ENCODE data around the gene ALPG.

DNA sequence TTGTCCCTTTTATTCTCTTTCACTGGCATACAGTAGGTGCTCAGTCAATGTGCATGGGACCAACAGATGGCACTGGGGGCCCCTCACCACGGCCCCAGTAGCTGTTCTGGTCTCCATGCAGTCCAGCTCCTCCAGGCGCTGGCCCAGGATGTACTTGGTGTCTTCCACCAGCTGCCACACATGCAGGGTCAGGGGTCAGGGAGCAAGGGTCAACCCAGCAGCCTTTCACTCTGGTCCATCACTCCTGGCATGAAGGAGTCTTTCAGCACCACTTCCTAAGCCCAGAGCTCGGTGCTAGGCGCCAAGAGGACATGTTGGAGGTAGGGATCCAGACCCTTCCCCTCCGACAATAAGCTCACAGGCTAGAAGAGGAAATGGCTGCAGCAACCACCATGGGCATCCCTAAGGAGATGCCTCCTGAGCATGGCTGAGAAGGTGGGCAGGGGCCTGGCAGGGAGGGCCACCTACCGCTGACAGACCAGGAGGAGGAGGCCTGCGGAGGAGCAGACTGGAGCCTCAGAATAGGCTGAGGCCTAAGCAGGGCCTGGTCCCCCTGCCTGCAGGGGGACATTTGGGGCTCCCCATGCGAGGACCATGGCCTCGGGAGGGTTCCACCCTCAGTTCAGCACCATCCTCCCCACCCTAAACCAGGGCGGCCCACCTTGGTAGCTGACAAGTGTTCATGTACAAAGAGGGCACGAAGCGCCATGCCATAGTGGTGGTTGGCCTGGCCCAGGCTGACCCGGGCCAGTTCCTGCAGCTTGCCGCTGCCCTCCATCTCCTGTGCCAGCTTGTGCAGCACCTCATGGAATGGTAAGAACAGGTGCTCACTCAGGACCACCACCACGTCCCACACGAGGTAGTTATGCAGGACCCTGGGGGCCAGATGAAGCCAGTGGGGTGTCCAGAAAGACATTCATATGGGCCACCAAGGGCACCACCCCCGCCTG lies 10.2 kb downstream of the ALPG start:
- TF ChIP-seq HDGF (IDR thresholded peaks at IDR 0.05) (no peak), CTCF (IDR thresholded peaks at IDR 0.05 in 2 of 3, conservative IDR thresholded peaks at IDR 0.05 in 1 of 3; ENCODE audit: control insufficient read depth in 2 of 3, extremely low read depth in 1 of 3, insufficient read depth in 1 of 3, low read depth in 3 of 3, low read length in 3 of 3) (no peak), ELK1 (IDR thresholded peaks at IDR 0.05; ENCODE audit: low read depth, low read length) (no peak), POLR2A (IDR thresholded peaks at IDR 0.05; ENCODE audit: low read depth, low read length) (no peak), SREBF1 (IDR thresholded peaks at IDR 0.05; ENCODE audit: low read length) (no peak), POLR2AphosphoS5 (IDR thresholded peaks at IDR 0.05; ENCODE audit: low read length) (no peak), SUZ12 (IDR thresholded peaks at IDR 0.05; ENCODE audit: unreplicated experiment) (no peak), MTA3 (IDR thresholded peaks at IDR 0.05; ENCODE audit: borderline replicate concordance, low read length) (no peak), TCF12 (IDR thresholded peaks at IDR 0.05; ENCODE audit: low read depth, low read length) (no peak), EZH2 (IDR thresholded peaks at IDR 0.05; ENCODE audit: borderline replicate concordance, control insufficient read depth, low read depth, low read length) (no peak), CREM (IDR thresholded peaks at IDR 0.05; ENCODE audit: low read depth) (no peak)
- TF ChIP-seq, protein P1, sequence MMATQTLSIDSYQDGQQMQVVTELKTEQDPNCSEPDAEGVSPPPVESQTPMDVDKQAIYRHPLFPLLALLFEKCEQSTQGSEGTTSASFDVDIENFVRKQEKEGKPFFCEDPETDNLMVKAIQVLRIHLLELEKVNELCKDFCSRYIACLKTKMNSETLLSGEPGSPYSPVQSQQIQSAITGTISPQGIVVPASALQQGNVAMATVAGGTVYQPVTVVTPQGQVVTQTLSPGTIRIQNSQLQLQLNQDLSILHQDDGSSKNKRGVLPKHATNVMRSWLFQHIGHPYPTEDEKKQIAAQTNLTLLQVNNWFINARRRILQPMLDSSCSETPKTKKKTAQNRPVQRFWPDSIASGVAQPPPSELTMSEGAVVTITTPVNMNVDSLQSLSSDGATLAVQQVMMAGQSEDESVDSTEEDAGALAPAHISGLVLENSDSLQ (IDR thresholded peaks at IDR 0.05) = no peak
- TF ChIP-seq, protein P2, sequence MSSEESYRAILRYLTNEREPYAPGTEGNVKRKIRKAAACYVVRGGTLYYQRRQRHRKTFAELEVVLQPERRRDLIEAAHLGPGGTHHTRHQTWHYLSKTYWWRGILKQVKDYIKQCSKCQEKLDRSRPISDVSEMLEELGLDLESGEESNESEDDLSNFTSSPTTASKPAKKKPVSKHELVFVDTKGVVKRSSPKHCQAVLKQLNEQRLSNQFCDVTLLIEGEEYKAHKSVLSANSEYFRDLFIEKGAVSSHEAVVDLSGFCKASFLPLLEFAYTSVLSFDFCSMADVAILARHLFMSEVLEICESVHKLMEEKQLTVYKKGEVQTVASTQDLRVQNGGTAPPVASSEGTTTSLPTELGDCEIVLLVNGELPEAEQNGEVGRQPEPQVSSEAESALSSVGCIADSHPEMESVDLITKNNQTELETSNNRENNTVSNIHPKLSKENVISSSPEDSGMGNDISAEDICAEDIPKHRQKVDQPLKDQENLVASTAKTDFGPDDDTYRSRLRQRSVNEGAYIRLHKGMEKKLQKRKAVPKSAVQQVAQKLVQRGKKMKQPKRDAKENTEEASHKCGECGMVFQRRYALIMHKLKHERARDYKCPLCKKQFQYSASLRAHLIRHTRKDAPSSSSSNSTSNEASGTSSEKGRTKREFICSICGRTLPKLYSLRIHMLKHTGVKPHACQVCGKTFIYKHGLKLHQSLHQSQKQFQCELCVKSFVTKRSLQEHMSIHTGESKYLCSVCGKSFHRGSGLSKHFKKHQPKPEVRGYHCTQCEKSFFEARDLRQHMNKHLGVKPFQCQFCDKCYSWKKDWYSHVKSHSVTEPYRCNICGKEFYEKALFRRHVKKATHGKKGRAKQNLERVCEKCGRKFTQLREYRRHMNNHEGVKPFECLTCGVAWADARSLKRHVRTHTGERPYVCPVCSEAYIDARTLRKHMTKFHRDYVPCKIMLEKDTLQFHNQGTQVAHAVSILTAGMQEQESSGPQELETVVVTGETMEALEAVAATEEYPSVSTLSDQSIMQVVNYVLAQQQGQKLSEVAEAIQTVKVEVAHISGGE (CRISPR knock-in tag; IDR thresholded peaks at IDR 0.05) = no peak
- TF ChIP-seq, protein P3, sequence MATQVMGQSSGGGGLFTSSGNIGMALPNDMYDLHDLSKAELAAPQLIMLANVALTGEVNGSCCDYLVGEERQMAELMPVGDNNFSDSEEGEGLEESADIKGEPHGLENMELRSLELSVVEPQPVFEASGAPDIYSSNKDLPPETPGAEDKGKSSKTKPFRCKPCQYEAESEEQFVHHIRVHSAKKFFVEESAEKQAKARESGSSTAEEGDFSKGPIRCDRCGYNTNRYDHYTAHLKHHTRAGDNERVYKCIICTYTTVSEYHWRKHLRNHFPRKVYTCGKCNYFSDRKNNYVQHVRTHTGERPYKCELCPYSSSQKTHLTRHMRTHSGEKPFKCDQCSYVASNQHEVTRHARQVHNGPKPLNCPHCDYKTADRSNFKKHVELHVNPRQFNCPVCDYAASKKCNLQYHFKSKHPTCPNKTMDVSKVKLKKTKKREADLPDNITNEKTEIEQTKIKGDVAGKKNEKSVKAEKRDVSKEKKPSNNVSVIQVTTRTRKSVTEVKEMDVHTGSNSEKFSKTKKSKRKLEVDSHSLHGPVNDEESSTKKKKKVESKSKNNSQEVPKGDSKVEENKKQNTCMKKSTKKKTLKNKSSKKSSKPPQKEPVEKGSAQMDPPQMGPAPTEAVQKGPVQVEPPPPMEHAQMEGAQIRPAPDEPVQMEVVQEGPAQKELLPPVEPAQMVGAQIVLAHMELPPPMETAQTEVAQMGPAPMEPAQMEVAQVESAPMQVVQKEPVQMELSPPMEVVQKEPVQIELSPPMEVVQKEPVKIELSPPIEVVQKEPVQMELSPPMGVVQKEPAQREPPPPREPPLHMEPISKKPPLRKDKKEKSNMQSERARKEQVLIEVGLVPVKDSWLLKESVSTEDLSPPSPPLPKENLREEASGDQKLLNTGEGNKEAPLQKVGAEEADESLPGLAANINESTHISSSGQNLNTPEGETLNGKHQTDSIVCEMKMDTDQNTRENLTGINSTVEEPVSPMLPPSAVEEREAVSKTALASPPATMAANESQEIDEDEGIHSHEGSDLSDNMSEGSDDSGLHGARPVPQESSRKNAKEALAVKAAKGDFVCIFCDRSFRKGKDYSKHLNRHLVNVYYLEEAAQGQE (IDR thresholded peaks at IDR 0.05; ENCODE audit: low read depth, low read length) = no peak

Data from GM12878 (cell line).